Ovary (tissue), 9 donors: Measurements from ENCODE around the gene SLC13A2. TPM values are rescaled to one million over a fixed set of nuclear protein-coding genes. Genes with fewer than 3 reads are reported as not detected.

ENCODE experiments used
- DNase-seq, 5 donors: peaks; one replicate each; pipeline ENCODE4 v3.0.0-alpha.2; 2019 to 2020
- H3K27ac ChIP-seq, 2 donors: fragments of 200-600 bp; one replicate each; pipeline versions ENCODE4 v1.5.1 to v1.8.0; 2019 to 2022
- H3K27me3 ChIP-seq: fragments of 200-600 bp; one replicate; pipeline ENCODE4 v1.8.0; 2022
- H3K36me3 ChIP-seq: fragments of 200-600 bp; sonication (generic); one replicate; pipeline ENCODE4 v1.5.1; 2019
- H3K4me1 ChIP-seq: one replicate; pipeline ENCODE4 v1.8.1; 2013; ENCODE audit warnings: mild to moderate bottlenecking, moderate library complexity; ENCODE audit not compliant: insufficient read depth
- H3K4me3 ChIP-seq: fragments of 200-600 bp; sonication (generic); one replicate; pipeline ENCODE4 v1.5.1; 2017
- H3K9me3 ChIP-seq, 2 donors: fragments of 200-600 bp in 1 of 2; sonication (generic) in 1 of 2; one replicate each; pipeline versions ENCODE4 v1.5.1 to v1.8.1; 2013 to 2019; ENCODE audit warnings: mild to moderate bottlenecking in 1 of 2, moderate library complexity in 1 of 2
- EP300 ChIP-seq: sonication (generic); formaldehyde crosslinking; IDR thresholded peaks from one replicate; pipeline ENCODE4 v1.6.1; 2017; ENCODE audit warnings: antibody characterized with exemption
- POLR2A ChIP-seq: fragments of 450-650 bp; IDR thresholded peaks from one replicate; pipeline ENCODE4 v1.6.1; 2017; ENCODE audit warnings: antibody characterized with exemption, mild to moderate bottlenecking, moderate library complexity
- WGBS, 3 donors: extraction: QIAGEN DNeasy Blood & Tissue Kit in 1 of 3; methylation state at CpG; one replicate each; pipeline versions ENCODE4 v1.1.5 to v1.1.7; 2013 to 2017; 5-methylcytosine and 5-hydroxymethylcytosine counted together
- intact Hi-C, 4 donors: fragments of 100-400 bp; cut with DNase I; formaldehyde crosslinking; loops; one replicate each; pipeline versions ENCODE4 v1.11.0 to v1.15.1; 2022 to 2023
- polyA plus RNA-seq, 2 donors: library from polyadenylated mRNA; stranded (reverse); fragments of 200-250 nt in 1 of 2; fragments of 350-450 nt in 1 of 2; fragmentation: Illumina TruSeq in 1 of 2; extraction: RNeasy Lipid Tissue Mini Kit (QIAGEN cat#74804) in 1 of 2; gene quantifications; one replicate each; pipeline ENCODE4 v1.2.3, GENCODE V29; 2013 to 2014
- total RNA-seq, 7 donors: library from RNA; depleted of rRNA in 2 of 7; stranded (reverse); fragments of >200 nt in 2 of 7; fragmentation: NEBNext Ultra II Directional in 3 of 7; extraction: Animal tissue kit (Norgen Biotek cat#: 25700) in 3 of 7; gene quantifications; one replicate each; pipeline versions ENCODE4 v1.1.0 to v1.2.4, GENCODE V29; 2016 to 2023
- TF ChIP-seq, protein P1 (sequence below), 3 donors: fragments of 450-650 bp in 2 of 3; fragments of 200-600 bp in 1 of 3; IDR thresholded peaks; one replicate each; pipeline versions ENCODE4 v1.5.1 to v1.8.0; 2016 to 2022; ENCODE audit warnings: antibody characterized with exemption in 3 of 3, mild to moderate bottlenecking in 1 of 3
- donor health status: DM: no; HTN: no; CAD: no; lungs with moderate emphysema.
- donor health status: DM: no; HTN: no; CAD: no.
- donor health status: Bipolar disorder and iron deficiency.
- donor health status: DM: yes; HTN: yes; CAD: no.
- donor health status: DM: no; HTN: no; CAD: no.
- donor health status: DM: yes; HTN: yes; CAD: no.

The SLC13A2 gene
- total and polyA plus RNA-seq, 9 donors, result 0.95 TPM; not detected in 8

DNA sequence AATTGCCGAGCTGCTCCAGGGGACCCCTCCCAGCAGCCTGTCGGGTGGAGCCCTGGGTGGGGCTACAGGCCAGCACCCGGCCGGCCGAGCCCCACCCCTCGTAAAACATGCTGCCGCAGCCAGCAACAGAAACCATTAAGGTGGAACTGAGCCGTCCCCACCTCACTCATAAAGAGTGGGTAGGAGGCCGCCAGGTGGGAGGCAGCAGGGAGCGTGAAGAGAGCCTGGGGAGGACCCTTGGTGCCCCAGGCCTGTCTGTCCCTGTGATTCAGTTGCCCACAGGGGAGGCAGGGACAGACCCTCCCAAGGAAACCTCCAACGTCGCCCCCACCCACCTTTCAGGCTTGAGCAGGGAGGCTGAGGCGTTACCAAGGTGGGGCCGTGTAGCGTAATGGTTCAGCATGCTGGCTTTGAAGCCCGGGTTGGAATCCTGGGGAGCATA is 41.1 kb downstream of the SLC13A2 start:
- 39 to 51% (median 46%) methylated on average over 16 of the region's 16 CpGs for WGBS, 3 donors

DNA sequence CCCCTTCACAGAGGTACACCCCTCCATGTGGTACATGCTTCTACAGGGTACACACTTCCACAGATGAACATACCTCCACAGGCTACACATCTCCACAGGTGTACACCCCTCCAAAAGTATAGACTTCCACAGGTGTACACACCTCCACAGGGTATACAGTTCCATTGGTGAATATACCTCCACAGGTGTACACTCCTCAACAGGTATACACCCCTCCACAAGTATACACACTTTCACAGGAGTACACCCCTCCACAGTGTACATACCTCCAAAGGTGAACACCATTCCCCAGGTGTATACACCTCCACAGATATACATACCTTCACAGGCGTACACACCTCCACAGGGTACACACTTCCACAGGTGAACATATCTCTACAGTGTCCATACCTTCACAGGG is 42.1 kb downstream of the SLC13A2 start:
- Histone ChIP-seq H3K27me3 (no peaks in the 10 kb centered on the region), H3K9me3 (no peaks in the 10 kb centered on the region), H3K27ac (no peak overlapping the region), H3K4me1 (no peaks in the 10 kb centered on the region), H3K4me3 (no peak overlapping the region), H3K36me3 (no peaks in the 10 kb centered on the region)
- no peak for TF ChIP-seq POLR2A
- no peak for TF ChIP-seq EP300
- TF ChIP-seq, protein P1, sequence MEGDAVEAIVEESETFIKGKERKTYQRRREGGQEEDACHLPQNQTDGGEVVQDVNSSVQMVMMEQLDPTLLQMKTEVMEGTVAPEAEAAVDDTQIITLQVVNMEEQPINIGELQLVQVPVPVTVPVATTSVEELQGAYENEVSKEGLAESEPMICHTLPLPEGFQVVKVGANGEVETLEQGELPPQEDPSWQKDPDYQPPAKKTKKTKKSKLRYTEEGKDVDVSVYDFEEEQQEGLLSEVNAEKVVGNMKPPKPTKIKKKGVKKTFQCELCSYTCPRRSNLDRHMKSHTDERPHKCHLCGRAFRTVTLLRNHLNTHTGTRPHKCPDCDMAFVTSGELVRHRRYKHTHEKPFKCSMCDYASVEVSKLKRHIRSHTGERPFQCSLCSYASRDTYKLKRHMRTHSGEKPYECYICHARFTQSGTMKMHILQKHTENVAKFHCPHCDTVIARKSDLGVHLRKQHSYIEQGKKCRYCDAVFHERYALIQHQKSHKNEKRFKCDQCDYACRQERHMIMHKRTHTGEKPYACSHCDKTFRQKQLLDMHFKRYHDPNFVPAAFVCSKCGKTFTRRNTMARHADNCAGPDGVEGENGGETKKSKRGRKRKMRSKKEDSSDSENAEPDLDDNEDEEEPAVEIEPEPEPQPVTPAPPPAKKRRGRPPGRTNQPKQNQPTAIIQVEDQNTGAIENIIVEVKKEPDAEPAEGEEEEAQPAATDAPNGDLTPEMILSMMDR (IDR thresholded peaks at IDR 0.05), result no peak
- intact Hi-C loops, result no loop called here
- DNase-seq, result no peak
- 86 to 98% (median 96%) methylated on average over 1 of the region's 1 CpG for WGBS, 3 donors

More for the DNA sequence above, 41.1 kb downstream of the SLC13A2 start:
- no peaks in the 10 kb centered on the region for H3K9me3 ChIP-seq
- H3K4me1 ChIP-seq, result no peaks in the 10 kb centered on the region
- no peaks in the 10 kb centered on the region for H3K27me3 ChIP-seq
- TF ChIP-seq, protein P1 (IDR thresholded peaks at IDR 0.05), result no peak
- TF ChIP-seq POLR2A, result no peak
- TF ChIP-seq EP300, result no peak
- H3K4me3 ChIP-seq, result no peak overlapping the region
- DNase-seq, result no peak
- H3K27ac ChIP-seq, result no peak overlapping the region
- intact Hi-C loops, result no loop called here
- no peaks in the 10 kb centered on the region for H3K36me3 ChIP-seq

DNA sequence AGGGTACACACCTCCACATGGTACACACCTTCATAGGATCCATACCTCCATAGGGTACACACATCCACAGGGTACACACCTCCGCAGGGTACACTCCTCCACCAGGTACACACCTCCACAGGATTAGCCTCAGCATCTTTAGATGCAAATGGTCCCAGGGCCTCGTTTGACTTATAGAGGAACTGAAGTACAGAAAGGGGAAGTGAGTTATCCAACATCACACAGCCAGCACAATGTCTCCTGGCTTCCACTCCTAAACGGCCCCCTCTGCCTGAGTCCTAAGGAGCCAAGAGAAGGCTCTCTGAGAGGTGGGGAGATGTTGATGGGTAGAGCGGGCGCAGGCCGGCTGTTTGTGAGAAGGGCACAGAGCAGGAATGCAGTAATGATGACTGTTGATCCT is 44.7 kb downstream of the SLC13A2 start:
- intact Hi-C loops, result no loop called here
- H3K27me3 ChIP-seq, result no peaks in the 10 kb centered on the region

DNA sequence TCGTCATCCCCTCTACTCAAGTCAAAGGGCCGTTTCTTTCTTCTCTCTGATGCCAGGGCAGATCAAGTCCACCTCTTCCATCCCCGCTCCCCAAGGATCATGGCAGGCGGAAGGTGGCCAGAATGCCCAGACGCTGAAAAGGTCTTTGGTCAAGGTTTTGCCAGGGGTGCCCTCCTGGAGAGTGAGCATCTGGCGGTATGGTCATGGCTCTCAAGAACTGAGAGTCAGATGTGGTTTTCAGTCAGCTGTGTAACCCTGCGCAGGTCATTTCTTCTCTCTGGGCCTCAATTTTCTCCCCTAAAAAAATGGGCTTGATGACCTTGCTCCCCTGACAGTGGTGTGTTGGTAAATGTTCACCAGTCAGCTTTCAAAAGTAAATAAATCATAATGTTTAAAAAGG is 45.1 kb downstream of the SLC13A2 start:
- 75 to 82% (median 78%) methylated on average over 7 of the region's 7 CpGs for WGBS, 3 donors
- no peaks in the 10 kb centered on the region for H3K27me3 ChIP-seq
- TF ChIP-seq POLR2A, result no peak
- TF ChIP-seq, protein P1 (IDR thresholded peaks at IDR 0.05), result no peak
- no peaks in the 10 kb centered on the region for H3K36me3 ChIP-seq
- no peaks in the 10 kb centered on the region for H3K4me1 ChIP-seq
- intact Hi-C loops, result no loop called here
- DNase-seq, result no peak
- H3K27ac ChIP-seq, result no peak overlapping the region
- no peak overlapping the region for H3K4me3 ChIP-seq
- no peaks in the 10 kb centered on the region for H3K9me3 ChIP-seq

More for the DNA sequence above, 44.7 kb downstream of the SLC13A2 start:
- no peaks in the 10 kb centered on the region for H3K9me3 ChIP-seq
- no peak overlapping the region for H3K4me3 ChIP-seq
- H3K4me1 ChIP-seq, result no peaks in the 10 kb centered on the region
- H3K27ac ChIP-seq, result no peak overlapping the region
- TF ChIP-seq EP300 (no peak), POLR2A (no peak)
- TF ChIP-seq, protein P1 (IDR thresholded peaks at IDR 0.05), result no peak
- DNase-seq, result no peak
- WGBS, 3 donors, result 70 to 74% (median 74%) methylated on average over 6 of the region's 6 CpGs
- no peaks in the 10 kb centered on the region for H3K36me3 ChIP-seq

DNA sequence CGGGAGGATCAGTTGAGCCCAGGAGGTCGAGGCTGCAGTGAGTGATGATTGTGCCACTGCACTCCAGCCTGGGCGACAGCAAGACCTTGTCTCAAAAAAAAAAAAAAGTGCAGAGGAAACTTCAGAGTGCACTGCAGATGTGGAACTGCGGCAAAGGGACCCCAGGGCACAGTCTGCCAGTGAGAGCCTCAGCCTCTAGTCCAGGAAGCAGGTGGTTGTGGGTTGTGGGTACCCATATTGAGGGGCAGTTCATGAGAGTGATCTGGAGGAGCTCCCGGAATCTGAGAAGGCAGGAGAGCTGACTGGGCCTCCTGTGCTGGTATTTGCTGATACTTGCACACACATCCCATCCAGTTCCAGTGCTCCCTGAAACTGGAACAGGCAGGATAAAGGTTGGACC is 45.8 kb downstream of the SLC13A2 start:
- Histone ChIP-seq H3K9me3 (no peaks in the 10 kb centered on the region), H3K27me3 (no peaks in the 10 kb centered on the region), H3K36me3 (no peaks in the 10 kb centered on the region), H3K4me1 (no peaks in the 10 kb centered on the region), H3K27ac (no peak overlapping the region), H3K4me3 (no peak overlapping the region)
- TF ChIP-seq POLR2A (no peak), EP300 (no peak)
- TF ChIP-seq, protein P1 (IDR thresholded peaks at IDR 0.05), result no peak
- intact Hi-C loops, result no loop called here
- no peak for DNase-seq
- WGBS, 3 donors, result 66 to 73% (median 69%) methylated on average over 5 of the region's 5 CpGs
